DLD1 (cell line): ENCODE data around the gene CLMN.

Source experiments
- in situ Hi-C: cut with HindIII; loops from 2 replicates; pipeline ENCODE4 v1.10.0; 2017; ENCODE audit warnings: low sequenced_read_pairs

Gene CLMN

GRCh38 chr14:95245334-95245733 is 74.4 kb downstream of the CLMN start:
- in situ Hi-C loops = no loop called here

GRCh38 chr14:95244587-95244986 is 75.1 kb downstream of the CLMN start:
- in situ Hi-C loops = no loop called here

GRCh38 chr14:95242870-95243269 is 76.8 kb downstream of the CLMN start:
- in situ Hi-C loops = no loop called here

GRCh38 chr14:95240859-95241813 is 78.6 kb downstream of the CLMN start:
- in situ Hi-C loops = no loop called here

GRCh38 chr14:95238487-95239298 is 81.0 kb downstream of the CLMN start:
- in situ Hi-C loops = no loop called here

- in situ Hi-C loops = no loop called here
These were observed 81.8 kb downstream of the CLMN start for GRCh38 chr14:95237958-95238340.

GRCh38 chr14:95237121-95237957 is 82.4 kb downstream of the CLMN start:
- in situ Hi-C loops = no loop called here

- in situ Hi-C loops = no loop called here
These were observed 83.5 kb downstream of the CLMN start for GRCh38 chr14:95236221-95236620.

- in situ Hi-C loops = no loop called here
These were observed 83.9 kb downstream of the CLMN start for GRCh38 chr14:95235767-95236166.

- in situ Hi-C loops = no loop called here
These were observed 84.4 kb downstream of the CLMN start for GRCh38 chr14:95235351-95235750.

GRCh38 chr14:95234426-95234825 is 85.3 kb downstream of the CLMN start:
- in situ Hi-C loops = no loop called here

GRCh38 chr14:95233702-95234241 is 85.9 kb downstream of the CLMN start:
- in situ Hi-C loops = no loop called here

- in situ Hi-C loops = no loop called here
These were observed 86.7 kb downstream of the CLMN start for GRCh38 chr14:95232894-95233584.

- in situ Hi-C loops = no loop called here
These were observed 87.6 kb downstream of the CLMN start for GRCh38 chr14:95231966-95232633.

GRCh38 chr14:95229749-95230148 is 90.0 kb downstream of the CLMN start:
- in situ Hi-C loops = no loop called here

- in situ Hi-C loops = no loop called here
These were observed 91.5 kb downstream of the CLMN start for GRCh38 chr14:95228240-95228639.

- in situ Hi-C loops = no loop called here
These were observed 92.3 kb downstream of the CLMN start for GRCh38 chr14:95227279-95227860.

- in situ Hi-C loops = no loop called here
These were observed 92.9 kb downstream of the CLMN start for GRCh38 chr14:95226801-95227200.

GRCh38 chr14:95225251-95225887 is 94.3 kb downstream of the CLMN start:
- in situ Hi-C loops = no loop called here
